ENCODE results near the gene DEFB108B.
A peak's percentile ranks its signal among the peaks of the same experiment; 100 is the strongest.
"Not testable (repeated sequence)": the region's sequence is repeated elsewhere in the genome, so short reads cannot be mapped to it uniquely, and the experiment has no call there.

DEFB108B gene, protein sequence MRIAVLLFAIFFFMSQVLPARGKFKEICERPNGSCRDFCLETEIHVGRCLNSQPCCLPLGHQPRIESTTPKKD

DNA sequence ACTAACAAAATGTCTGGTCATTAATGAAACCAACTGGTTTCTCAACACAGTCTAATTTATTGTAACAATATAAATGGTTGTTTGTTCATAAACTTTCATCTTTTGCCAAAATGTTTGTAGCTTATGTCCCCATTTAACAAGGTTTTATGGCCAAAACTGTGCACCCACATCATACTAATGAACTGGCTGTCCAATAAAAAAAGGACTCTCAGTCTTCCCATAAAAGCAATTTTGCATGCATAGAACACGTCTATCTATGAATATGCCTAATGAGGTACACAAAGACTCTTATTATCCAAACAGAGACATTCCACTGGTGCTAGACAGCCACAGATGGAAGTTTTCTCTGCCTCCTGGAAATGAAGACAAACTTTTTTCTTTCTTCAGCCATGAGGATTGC is at the start of gene DEFB108B:
TSS of gene DEFB108B (plus strand) at position 390 of the 400 bp plus-strand sequence. CDS start at position 390, 0 bp downstream.
- not testable (repeated sequence) for DNase-seq

DNA sequence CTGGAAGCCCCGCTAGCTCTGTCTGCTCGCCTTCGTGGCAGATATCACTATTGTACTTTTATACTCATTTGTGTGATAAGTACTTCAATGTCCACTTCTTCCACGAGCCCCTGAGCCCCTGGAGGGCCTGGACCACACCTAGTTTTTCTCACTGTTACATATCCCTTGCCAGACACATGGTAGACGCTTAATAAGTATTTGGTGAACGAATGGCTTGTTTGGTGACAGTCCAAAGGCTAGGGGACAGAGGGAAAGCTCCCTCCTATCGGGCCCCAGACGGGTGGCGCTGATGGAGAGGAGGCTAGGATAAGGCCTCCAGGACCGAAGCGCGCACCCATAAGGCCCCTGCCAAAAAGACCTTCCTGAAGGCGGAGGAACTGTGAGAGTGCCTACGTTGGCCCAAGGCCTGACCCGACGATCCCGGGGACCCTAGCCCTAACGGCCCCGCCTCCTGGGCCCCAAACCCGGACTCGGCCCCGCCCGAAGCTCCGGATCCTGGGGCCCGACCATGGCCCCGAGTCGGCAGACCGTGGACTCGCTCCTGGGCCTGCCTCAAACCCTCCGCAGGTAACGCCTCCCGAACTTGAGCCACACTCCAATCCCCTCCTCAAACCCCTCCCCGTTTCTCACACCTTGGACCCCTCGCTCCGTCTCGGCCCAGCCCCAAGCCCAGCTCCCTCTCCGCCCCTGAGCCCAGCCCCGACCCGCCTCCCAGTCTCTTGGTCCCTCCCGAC is 46.7 kb upstream of the DEFB108B start:
- DNase-seq, result not testable (repeated sequence)

DNA sequence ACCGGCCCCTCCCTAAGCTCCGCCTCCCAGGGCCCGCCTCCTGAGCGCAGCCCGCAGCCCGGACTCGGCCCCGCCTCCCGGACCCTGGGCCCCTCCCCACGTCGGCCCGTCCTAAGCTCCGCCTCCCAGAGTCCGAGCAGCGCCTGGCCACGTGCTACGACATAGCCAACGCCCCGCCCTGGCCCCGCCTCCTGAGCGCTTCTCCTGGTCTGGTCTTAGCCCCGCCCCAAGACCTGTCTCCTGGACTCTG is 46.2 kb upstream of the DEFB108B start:
- DNase-seq, result peak; percentile 99

DNA sequence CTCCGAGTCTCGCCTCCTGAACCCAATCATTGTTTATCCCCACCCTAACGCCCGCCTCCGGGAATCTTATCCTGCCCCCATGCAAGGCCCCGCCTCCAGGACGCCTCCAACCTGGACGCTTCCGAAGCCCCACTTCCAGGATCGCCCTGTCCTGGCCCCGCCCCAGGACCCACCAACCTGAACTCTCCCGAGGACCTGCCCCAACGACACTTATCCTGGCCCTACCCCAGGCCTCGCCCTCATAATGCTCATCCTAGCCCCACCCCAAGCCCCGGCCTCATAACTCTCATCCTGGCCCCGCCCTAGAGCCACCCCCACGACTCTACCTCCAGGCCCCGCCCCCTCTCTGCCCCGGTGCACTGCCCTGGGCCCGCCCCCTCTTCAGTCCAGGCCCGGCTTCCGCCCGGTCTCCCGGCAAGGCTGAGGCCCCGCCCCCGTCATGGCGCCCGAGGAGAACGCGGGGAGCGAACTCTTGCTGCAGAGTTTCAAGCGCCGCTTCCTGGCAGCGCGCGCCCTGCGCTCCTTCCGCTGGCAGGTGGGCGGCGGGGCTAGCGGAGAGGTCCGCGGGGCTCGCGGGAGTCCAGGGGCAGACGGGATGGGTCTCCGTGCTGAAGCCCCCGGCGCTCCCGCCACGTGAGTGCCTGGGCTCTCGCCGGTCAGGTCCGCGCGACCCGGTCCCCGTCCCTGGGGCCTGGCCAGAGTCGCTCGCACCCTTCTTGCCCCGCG is 45.7 kb upstream of the DEFB108B start:
- DNase-seq, result peak; percentile 91

DNA sequence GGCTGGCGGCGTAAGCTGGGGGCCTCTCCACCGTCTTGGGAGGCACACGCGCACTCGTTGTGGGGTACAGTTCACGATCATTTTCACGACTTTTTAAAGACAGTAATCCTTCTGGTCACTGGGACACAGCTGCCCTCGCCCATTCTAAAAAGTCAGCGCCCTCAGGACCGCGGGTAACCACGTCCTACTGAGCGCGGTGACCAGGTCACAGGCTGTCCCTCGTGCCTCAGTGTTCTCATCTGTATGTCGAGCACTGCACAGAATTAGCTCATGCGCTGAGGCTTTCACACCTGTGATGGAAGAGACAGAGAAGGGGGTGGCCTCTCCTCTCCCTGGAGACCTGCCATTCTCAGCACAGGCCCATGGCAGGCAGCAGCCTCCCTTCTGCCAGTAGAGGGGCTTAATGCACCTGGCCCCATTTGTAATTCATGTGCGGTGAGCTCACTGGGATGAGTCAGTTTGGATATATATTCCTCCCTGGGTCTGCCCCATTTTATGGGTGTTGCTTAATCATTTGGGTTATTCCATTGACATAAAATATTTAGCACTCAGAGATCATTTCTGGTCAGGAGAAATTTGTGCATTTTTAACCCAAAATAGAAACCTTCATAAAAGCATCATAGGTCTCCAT is 45.1 kb upstream of the DEFB108B start:
- peak; percentile 28 for DNase-seq

DNA sequence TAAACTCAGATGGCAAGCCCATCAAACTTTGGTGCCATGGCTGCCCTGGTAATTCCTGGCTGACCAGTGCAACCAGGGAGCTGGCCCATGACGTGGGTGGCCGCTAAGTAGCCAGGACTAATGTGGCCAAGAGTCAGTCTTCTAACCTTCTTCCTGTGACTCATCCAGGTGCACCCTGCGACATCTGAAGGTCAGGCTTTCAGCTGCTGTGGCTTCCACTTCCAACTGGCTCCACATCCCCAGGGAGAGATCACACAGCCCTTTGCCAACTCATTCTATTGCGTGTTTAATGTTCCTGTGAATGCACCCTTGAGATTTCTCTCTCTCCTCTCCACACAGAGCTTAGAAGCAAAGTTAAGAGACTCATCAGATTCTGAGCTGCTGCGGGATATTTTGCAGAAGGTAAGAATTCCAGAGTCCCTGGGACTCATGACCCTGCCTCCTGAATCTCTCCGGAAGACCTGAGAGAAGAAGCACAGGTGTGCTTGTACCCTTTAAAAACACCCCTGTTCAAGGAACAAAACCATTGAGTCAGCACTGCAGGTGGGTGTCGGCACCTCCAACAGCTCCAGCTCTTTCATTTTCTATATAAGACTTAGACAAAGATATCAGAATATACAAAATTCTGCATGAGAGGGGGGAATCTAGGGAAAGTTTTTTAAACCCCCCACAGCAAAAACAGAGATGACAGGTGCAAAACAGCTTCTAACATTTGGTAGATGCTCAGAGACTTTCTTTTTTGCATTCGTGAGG is 43.4 kb upstream of the DEFB108B start:
- DNase-seq, result not testable (repeated sequence)

DNA sequence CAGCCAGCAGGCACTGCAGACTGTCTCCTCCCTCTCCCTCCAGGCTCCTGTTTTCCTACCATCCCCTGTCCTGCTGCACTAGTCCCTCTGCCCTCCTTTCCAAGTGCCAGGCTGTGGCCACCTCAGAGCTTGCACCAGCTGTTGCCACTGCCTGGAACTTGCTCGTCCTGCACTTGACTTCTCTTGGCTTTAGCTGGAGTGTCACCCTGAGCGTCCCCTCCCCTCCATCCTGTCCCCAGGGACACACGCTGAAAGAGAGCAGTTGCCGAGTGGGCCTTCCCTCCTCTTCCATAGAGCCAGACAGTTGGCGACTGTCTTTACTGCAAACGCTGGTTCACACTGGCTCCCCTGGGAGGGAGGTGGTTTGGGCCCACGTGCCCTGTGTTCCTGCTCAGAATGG is 41.9 kb upstream of the DEFB108B start:
- not testable (repeated sequence) for DNase-seq

DNA sequence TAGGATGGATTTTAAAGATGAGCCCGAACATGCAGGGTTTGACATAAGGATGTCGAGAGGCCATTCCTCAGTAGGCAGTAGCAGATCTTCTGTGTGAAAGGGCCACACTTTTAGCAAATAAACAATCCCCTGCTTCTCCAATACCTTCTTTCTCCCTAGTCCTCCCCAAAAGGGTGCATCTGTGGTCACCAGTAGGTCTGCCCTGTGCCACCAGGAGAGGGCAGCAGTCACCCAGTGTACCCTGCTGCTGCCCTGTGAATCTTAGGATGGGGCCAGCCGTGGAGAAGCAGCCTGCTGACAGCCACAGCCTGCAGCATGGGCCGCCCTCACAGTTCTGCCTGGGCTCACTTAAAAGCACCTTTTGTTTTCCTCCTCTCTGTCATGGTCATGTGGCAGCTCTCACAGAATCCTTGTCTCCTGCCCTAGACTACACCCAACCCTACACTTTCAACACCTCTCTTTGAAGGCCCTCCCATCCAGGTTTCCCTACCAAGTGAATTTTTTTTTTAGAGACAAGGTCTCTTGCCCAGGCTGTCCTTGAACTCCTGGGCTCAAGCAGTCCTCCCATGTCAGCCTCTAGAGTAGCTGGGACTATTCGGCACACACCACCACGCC is 40.3 kb upstream of the DEFB108B start:
- DNase-seq, result peak; percentile 50

DNA sequence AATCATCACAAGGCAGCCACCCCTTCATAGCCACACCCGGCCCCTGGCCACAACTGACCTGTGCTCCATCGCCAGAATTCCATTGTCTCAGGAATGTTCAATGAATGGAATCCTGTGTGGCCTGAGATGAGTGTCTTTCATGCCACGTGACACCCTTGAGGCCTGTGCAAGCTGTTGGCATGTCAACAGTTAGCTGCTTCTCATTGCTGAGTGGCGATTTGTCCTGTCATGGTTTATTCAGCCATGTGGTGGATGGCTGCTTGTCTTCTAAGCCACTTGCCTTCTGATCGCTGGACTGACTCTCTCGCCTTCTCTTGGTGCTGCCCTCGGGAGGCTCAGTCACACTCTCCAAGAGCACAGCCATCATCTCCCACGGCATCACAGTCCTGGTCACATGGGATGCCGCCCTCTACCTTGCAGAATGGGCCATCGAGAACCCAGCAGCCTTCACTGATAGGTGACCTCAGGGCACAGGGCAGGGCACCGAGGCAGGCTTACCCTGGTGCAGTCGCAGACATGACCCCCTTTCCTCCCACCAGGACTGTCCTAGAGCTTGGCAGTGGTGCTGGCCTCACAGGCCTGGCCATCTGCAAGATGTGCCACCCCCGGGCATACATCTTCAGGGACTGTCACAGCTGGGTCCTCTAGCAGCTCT is 38.5 kb upstream of the DEFB108B start:
- not testable (repeated sequence) for DNase-seq

DNA sequence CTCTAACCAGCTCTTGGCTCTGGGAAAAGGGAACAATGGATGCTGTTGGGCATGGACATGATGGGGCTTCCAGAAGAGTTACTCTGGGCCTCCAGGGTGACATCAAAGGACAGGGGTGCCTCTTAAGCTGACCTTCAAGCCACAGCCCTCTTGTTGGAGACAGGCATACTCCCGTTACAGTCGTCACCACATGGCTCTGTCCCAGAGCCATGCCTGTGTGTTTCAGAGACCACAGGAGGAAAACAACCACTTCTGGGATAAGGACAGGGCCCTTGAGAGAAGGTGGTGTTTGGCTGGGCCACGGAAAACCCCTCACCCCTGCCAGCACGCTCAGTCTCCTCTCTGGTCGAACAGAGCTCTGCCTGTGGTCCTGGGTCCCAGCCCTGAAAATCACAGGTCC is 37.8 kb upstream of the DEFB108B start:
- DNase-seq, result not testable (repeated sequence)

DNA sequence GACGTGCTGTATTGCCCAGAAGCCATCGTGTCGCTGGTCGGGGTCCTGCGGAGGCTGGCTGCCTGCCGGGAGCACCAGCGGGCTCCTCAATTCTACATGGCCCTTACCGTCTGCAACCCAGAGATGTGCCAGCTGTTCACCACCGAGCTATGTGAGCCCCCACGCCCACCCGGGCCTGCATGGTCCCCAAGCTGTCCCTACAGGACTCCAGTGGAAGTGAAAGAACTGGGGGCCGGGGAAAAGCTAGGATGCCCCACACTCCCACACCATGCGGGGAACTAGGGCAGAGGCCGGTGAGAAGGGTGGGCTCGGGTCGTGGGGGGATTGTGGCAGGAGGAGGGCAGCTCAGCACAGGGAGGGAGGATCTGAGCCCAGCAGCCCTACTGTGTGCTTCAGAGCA is 37.0 kb upstream of the DEFB108B start:
- not testable (repeated sequence) for DNase-seq

DNA sequence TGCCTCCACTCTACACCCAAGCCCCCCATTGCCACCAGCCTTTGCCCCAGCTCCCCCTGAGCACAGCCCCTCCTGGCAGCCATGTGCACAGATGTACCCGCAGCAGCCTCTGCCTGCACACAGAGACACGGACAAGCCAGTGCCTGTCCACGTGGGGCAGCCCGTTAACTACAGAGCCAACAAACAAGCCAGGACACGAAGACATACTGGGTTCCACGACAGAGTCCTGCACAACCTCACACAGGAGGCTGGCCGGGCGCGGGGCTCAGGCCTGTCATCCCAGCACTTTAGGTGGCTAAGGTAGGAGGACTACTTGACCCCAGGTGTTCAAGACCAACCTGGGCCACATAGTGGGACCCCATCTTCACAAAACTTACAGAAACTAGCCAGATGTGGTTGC is 36.2 kb upstream of the DEFB108B start:
- not testable (repeated sequence) for DNase-seq

DNA sequence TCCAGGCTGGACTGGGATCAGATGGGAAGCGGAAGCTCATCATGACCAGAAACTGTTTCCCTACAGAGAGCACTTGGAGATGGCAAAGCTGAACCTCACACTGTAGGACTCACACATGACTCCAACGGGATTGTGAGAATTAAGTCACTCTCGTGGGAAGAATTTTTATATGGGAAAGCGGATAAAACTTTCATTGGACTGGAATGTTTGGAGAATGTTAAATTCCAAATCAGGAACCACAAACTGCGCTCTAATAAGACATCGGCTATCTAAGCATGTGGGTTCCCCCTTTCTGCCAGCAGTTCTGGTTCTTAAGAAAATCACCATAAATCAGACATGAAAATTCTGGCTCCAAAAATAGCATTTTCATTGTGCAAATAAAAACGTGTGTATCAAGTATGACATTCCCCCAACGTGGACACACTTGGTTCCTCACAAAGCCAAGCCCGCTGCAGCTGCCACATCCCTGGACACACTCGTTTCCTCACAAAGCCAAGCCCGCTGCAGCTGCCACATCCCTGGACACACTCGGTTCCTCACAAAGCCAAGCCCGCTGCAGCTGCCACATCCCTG is 33.4 kb upstream of the DEFB108B start:
- not testable (repeated sequence) for DNase-seq

DNA sequence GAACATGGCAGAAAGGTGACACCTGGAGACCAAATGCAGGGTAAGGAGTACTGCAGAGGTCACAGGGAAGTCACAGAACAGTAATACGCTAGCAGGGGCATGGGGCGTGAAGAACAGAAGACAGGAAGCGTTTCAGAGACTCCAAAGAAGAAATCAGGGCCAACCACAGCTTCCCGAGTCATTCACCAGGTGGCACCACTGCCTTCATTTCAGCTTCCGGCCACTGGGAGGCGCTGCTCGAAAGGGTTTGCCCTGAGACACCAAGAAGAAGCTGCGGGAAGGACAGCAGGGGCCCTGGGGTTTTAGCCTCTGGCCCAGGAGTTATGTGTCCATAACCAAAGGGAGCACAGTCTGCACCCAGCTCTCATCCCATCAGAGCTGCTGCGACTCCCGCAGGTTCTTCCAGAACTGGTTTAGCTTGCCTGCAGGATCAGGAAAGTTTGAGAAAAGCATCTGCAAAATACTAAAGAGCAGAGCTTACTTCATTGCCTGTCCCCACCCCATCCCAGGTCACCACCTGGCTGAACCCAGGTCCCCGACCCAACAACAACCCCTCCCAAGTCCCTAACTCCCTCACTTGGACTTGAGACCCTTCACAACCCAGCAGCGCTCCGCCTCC is 32.6 kb upstream of the DEFB108B start:
- DNase-seq, result peak; percentile 82

DNA sequence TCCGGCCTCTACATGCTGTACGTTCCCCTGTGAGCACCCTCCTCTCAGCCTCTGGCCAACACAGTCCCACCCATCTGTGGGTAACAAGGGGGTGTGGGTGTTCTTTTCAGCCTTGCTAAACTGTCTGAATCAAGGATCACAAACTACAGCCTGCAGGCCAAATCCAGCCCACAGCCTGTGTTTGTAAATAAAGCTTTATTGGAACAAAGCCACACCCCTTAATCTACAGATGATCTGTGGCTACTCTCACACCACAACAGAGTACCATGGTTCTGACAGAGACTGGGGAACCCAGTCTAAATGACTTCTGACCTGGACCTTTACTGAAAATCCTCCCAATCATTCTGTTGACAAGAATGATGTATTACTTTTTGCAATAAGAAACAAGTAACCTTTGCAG is 32.0 kb upstream of the DEFB108B start:
- DNase-seq, result not testable (repeated sequence)

DNA sequence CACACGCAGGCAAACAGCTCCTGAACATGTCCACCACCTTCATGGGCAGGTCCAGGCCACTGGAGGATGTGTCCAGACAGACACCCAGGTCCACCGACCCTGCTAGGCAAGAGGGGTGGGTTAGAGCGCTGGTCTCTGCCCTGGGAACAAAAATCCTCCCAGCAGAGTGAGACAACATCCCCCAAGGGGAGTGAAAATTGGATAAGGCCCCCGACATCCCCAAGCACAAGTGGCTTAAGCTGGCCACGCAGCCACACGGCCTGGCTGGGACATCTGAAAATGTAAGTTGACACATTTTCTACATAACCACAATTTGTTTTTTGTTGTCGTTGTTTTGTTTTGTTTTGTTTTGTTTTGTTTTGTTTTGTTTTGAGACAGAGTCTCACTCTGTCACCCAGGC is 30.1 kb upstream of the DEFB108B start:
- not testable (repeated sequence) for DNase-seq

DNA sequence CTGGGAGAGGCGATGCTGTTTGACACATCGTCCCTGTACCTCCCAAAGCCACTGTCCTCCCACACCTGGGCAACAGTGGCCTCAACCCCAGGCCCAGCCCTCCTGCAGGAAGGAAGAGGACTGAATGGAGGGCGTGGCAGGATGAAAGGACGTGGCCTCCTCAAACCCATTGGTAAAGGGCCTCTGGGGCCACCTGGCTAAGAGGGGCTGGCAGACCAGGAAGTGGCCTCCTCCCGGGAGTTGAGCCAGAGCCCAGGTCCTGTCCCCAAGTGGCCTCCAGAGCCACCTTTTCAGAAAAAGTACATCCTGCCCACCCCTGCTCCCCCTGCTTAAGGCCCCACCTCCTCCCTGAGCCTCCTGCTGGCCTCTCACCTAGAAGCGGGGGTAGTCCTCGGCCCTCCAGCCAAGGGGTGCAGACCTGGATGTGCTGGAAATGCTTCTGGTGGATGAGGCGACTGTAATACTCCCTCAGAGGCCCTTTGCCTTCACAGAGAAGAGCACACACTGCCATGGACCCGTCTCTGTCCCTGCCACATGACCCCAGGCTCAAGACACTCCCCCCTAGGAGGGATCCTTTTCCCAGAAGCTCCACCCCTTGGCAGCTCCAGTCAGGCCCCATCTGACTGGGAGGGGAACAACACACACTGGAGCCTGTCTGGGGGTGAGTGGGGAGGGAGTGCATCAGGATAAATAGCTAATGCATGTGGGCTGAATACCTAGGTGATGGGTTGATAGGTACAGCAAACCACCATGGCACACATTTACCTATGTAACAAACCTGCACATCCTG is 28.6 kb upstream of the DEFB108B start:
- DNase-seq, result not testable (repeated sequence)

DNA sequence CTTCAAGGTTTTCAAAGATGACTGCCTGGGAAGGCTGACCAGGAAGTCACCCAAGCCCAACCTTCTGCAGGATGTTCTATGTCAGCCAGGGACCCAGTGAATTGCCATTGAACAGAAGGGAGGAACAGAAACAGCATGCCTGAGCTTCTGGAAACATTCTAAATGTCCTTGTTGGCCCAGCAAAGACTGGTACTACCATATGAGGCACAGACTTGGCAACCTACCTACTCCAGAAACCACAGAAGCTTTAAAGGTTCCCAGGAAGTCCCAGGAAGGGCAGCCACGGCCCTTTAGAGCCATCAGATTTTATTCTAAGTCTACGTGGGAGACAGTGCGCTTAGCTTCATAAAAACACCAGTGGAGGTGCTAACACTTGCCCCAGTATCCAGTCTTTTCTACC is 20.5 kb upstream of the DEFB108B start:
- not testable (repeated sequence) for DNase-seq

DNA sequence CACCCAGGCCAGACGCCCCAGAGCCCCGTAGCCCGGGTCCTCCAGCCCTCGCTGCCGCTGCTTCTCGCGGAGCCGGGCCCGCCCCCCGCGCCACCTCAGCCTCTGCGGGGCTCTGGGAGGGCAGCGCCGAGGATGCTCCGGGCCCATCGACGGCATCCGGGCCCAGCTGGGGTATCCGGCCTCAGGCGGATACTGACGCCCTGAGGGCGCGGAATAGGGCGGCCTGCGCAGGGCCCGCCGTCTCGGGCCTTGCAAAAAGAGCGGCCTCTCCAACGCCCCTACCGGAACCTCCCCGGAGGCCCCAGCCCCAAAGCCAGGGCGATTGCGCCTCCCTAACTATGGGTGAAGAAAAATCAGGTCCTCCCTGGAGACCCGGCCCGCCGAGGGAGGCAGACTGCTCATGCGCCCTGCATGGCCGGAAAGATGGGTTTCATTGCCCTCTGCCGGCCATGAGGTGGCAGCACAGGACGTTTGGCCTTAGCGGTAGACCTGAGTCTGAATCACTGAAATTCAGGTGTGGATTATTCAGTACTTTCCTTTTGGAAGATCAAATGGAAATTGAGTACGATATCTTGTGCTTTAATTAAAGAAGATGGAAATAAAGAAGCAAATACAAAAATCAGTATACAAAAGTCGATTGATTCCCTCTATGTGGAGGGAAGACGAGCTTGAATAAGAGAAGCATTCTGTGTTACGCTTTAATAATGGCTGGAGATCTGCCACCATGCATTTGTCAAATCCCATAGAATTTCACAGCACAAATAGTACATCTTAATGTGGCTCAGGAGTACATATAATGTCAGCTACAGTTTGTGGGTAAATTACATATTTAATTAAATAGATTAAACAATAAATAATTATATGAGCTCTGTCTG is 19.3 kb upstream of the DEFB108B start:
- DNase-seq, result peak; percentile 78

All from activated CD8-positive, alpha-beta memory T cell treated with anti-CD3 and anti-CD28 coated beads, Interleukin-2, amount 50 U/mL, for 4 hours (primary cell).